HL-60 (cell line): ENCODE data around the gene NEDD4L.

Experiments
- DNase-seq, 2 experiments: peaks; one replicate each; pipeline ENCODE4 v3.0.0-alpha.2; 2010 to 2020; ENCODE audit warnings: low read depth in 1 of 2, low spot score in 1 of 2
- H3K27ac ChIP-seq: fragments of 250-450 bp; sonication (Bioruptor Pico); replicated peaks from 2 replicates; pipeline ENCODE4 v1.5.1; 2020; ENCODE audit warnings: mild to moderate bottlenecking, moderate library complexity
- H3K27me3 ChIP-seq: fragments of 250-450 bp; sonication (Bioruptor Pico); 2 replicates; pipeline ENCODE4 v1.5.1; 2021; ENCODE audit warnings: mild to moderate bottlenecking, moderate library complexity; ENCODE audit not compliant: insufficient read depth, poor library complexity, severe bottlenecking
- H3K4me3 ChIP-seq: replicated peaks from 2 replicates; pipeline ENCODE4 v1.5.1; 2011; ENCODE audit warnings: mild to moderate bottlenecking, control low read depth, low read length; ENCODE audit not compliant: insufficient read depth
- GABPA ChIP-seq: IDR thresholded peaks from 2 replicates; pipeline ENCODE4 v1.6.1; 2012; ENCODE audit warnings: low read depth
- POLR2AphosphoS5 ChIP-seq: IDR thresholded peaks from 2 replicates; pipeline ENCODE4 v1.6.1; 2012; ENCODE audit warnings: low read depth
- SPI1 ChIP-seq: IDR thresholded peaks from 2 replicates; pipeline ENCODE4 v1.6.1; 2012; ENCODE audit warnings: low read depth, mild to moderate bottlenecking, borderline replicate concordance
- TF ChIP-seq, protein P1 (sequence below): IDR thresholded peaks from one replicate; pipeline ENCODE4 v1.5.1; 2011; ENCODE audit warnings: low read length, control low read depth, inconsistent platforms; ENCODE audit not compliant: insufficient read depth
- TF ChIP-seq, protein P2 (sequence below): IDR thresholded peaks from 2 replicates; pipeline ENCODE4 v1.6.1; 2012; ENCODE audit warnings: low read depth; ENCODE audit not compliant: insufficient replicate concordance

NEDD4L gene

DNA sequence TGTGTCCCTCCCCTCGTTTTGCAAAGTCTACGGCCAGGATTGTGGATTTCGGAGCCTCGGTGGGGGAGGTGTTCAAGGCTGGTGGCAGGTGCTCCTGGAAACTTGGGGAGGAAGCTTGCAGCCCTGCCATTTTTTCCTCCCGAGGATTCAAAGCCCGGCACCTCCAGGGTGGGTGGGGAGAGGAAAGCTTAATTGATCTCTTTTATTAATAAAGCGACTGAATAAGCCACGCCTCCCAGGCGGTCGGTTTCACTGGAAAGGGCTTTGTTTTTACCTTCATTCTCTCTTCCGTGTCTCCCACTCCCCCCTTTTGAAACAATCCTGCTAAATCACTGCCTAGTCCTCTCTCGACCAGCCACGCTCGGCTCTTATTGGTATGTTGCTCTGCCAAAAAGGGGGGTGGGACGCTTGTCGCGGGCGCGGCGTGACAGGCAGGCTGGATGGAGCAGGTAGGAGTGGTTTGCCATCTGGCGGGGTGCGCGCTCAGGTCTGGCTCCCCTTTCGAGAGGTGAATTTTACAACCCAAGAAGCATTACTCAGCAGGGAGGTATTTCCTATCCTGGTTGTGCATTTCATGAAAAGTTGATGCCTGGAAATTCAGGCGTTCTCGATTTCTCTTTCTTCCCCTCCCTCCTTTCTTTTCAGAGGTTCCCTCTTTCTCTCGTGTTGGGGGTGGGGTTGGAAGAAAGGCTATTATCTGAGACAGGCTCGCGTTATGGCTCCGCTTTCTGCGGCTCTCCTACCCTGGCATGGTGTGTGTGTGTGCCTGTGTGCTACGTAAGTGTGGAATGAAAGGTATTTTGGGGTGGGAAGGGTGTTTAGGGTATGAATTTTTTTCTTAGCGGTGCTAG is 1.4 kb downstream of the NEDD4L start:
- no peak overlapping the region for H3K27ac ChIP-seq
- peaks cover 49% of the 10 kb centered on the region for H3K27me3 ChIP-seq
- TF ChIP-seq, protein P1, sequence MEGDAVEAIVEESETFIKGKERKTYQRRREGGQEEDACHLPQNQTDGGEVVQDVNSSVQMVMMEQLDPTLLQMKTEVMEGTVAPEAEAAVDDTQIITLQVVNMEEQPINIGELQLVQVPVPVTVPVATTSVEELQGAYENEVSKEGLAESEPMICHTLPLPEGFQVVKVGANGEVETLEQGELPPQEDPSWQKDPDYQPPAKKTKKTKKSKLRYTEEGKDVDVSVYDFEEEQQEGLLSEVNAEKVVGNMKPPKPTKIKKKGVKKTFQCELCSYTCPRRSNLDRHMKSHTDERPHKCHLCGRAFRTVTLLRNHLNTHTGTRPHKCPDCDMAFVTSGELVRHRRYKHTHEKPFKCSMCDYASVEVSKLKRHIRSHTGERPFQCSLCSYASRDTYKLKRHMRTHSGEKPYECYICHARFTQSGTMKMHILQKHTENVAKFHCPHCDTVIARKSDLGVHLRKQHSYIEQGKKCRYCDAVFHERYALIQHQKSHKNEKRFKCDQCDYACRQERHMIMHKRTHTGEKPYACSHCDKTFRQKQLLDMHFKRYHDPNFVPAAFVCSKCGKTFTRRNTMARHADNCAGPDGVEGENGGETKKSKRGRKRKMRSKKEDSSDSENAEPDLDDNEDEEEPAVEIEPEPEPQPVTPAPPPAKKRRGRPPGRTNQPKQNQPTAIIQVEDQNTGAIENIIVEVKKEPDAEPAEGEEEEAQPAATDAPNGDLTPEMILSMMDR: no peak
- TF ChIP-seq, protein P2, sequence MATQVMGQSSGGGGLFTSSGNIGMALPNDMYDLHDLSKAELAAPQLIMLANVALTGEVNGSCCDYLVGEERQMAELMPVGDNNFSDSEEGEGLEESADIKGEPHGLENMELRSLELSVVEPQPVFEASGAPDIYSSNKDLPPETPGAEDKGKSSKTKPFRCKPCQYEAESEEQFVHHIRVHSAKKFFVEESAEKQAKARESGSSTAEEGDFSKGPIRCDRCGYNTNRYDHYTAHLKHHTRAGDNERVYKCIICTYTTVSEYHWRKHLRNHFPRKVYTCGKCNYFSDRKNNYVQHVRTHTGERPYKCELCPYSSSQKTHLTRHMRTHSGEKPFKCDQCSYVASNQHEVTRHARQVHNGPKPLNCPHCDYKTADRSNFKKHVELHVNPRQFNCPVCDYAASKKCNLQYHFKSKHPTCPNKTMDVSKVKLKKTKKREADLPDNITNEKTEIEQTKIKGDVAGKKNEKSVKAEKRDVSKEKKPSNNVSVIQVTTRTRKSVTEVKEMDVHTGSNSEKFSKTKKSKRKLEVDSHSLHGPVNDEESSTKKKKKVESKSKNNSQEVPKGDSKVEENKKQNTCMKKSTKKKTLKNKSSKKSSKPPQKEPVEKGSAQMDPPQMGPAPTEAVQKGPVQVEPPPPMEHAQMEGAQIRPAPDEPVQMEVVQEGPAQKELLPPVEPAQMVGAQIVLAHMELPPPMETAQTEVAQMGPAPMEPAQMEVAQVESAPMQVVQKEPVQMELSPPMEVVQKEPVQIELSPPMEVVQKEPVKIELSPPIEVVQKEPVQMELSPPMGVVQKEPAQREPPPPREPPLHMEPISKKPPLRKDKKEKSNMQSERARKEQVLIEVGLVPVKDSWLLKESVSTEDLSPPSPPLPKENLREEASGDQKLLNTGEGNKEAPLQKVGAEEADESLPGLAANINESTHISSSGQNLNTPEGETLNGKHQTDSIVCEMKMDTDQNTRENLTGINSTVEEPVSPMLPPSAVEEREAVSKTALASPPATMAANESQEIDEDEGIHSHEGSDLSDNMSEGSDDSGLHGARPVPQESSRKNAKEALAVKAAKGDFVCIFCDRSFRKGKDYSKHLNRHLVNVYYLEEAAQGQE: no peak
- no peak for TF ChIP-seq SPI1
- no peak for TF ChIP-seq GABPA
- H3K4me3 ChIP-seq: peak overlapping the region; percentile 61
- DNase-seq: no peak

DNA sequence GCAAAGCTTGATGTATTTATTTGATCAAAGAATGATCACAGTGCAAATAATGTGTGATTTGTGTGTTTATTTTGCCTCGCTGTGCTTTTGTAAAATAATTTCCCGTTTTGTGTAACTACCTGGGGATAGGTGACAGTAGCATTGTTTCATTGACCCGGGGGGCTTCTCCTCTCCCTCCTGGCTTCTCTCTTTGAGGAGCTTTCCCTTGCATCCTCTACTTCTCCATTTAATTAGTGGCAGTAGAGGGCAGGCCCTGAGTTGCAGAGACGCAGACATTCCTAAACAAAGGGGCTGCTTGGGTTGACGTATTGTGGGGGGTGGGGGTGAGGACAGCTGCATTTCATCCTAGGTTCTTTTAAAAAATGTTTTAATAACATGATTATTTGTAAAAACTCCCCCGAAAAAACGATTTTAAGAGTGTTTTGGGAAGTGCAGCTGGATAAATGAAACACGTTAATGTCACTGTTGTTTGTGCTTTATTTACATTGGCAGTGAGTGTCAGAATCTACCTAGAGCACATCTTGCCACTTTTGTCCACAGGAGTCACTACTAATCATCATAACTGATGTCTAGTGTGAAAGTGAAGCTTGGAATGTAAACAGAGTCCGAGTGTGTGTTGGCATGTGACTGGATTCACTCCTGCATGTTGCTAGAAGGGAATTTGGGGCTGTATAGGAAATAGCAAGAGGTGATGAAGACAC is 2.2 kb downstream of the NEDD4L start:
- H3K4me3 ChIP-seq: no peak overlapping the region
- TF ChIP-seq, protein P1: no peak
- no peak for TF ChIP-seq GABPA
- H3K27me3 ChIP-seq: peaks cover 49% of the 10 kb centered on the region
- no peak overlapping the region for H3K27ac ChIP-seq
- DNase-seq: no peak

DNA sequence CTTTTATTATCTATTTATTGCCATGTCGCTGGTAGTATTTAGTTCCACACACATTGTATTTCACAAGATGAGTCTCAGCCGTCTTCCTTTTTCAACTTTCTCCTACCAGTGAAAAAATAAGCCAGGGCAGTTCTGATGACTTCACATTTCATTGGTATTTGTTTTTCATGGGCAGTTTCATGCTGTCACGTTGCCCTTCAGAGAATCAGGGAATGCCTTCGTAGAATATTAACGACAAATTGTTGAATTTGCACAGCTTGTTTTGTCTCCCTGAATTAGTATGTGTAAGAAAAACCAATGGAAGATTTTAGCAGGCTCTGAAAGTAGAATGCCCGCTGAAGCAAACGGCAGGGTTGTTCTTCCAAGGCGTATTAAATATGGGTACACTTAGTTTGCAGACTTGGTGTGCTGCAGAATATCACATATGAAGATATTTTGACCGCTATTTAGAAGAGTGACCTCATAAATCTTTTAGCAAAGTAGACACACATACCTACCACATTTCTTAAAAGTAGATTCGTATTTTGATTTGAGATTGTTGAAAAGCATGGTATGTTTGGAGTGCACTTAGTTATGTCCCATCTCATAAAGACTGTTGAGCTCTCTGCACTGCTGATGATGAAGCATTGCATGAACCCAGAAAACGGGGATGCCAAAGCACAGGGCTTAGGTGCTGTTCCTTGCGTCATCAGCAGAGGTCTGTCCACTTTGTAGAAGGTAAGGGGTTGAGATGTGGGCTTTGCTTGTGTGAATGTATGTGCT is 2.9 kb downstream of the NEDD4L start:
- TF ChIP-seq SPI1 (no peak), GABPA (no peak), POLR2AphosphoS5 (no peak)
- TF ChIP-seq, protein P1: no peak
- TF ChIP-seq, protein P2: no peak
- Histone ChIP-seq H3K4me3 (no peak overlapping the region), H3K27ac (no peak overlapping the region), H3K27me3 (peaks cover 43% of the 10 kb centered on the region)
- DNase-seq: no peak
